ENCODE results near the gene SFRP5.

Gene SFRP5

DNA sequence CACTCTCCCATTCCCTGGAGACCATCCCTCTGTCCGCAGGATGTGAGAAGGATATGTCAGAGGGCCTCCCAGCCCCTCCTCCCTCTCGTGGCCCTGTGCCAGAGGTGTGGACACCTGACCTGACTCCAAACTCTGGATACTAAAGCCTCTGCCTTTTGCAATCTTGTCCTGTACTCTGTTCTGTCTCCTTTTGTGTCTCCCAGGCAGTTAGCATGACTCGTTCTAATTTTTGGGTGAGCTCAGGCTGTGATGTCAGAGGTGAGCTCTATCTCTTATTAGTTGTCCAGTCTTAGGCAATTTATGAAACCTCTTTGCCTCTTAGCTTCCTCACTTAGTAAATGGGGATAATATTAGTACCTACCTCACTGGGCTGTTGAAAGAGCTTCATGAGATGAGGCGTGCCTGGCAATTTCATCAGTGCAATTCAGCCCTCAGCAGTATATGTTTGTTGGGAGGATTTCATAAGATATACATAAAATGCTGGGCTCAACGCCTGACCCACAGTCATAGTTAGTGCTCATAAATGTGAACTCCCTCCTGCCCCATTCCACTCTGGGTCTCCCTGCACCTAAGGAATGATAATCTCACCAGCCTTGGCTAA, 47.4 kb downstream of the SFRP5 start:
- in situ Hi-C loops (cut with HindIII; ENCODE audit: low sequenced_read_pairs), result no loop called here
- TF ChIP-seq, protein P1, sequence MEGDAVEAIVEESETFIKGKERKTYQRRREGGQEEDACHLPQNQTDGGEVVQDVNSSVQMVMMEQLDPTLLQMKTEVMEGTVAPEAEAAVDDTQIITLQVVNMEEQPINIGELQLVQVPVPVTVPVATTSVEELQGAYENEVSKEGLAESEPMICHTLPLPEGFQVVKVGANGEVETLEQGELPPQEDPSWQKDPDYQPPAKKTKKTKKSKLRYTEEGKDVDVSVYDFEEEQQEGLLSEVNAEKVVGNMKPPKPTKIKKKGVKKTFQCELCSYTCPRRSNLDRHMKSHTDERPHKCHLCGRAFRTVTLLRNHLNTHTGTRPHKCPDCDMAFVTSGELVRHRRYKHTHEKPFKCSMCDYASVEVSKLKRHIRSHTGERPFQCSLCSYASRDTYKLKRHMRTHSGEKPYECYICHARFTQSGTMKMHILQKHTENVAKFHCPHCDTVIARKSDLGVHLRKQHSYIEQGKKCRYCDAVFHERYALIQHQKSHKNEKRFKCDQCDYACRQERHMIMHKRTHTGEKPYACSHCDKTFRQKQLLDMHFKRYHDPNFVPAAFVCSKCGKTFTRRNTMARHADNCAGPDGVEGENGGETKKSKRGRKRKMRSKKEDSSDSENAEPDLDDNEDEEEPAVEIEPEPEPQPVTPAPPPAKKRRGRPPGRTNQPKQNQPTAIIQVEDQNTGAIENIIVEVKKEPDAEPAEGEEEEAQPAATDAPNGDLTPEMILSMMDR (IDR thresholded peaks at IDR 0.05; ENCODE audit: low read depth, low read length), result no peak
- no peak overlapping the region for H3K4me3 ChIP-seq (ENCODE audit: low read depth, low read length)
- no peak for DNase-seq (ENCODE audit: low read depth, low spot score)

DNA sequence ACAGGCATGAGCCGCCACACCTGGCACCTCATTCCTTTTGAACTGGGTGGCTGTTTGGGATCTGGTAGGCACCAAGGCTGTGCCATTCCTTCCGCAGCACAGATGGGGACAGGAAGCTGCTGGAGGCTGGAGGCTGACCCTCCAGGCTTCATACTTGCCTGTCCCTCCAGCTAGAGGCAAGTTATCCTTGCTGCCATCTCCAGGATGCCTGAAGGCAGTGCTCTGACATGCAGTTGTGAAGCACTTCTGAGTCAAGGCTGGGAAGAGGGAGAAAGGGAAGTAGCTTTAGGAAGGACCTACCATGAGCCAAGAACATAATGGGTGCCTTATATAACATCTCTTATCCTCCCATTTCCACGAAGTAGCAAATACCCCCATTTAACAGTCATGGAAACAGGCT, 48.8 kb downstream of the SFRP5 start:
- no peak overlapping the region for H3K4me3 ChIP-seq (ENCODE audit: low read depth, low read length)
- TF ChIP-seq, protein P1 (IDR thresholded peaks at IDR 0.05; ENCODE audit: low read depth, low read length), result no peak
- in situ Hi-C loops (cut with HindIII; ENCODE audit: low sequenced_read_pairs), result no loop called here
- DNase-seq (ENCODE audit: low read depth, low spot score), result no peak

DNA sequence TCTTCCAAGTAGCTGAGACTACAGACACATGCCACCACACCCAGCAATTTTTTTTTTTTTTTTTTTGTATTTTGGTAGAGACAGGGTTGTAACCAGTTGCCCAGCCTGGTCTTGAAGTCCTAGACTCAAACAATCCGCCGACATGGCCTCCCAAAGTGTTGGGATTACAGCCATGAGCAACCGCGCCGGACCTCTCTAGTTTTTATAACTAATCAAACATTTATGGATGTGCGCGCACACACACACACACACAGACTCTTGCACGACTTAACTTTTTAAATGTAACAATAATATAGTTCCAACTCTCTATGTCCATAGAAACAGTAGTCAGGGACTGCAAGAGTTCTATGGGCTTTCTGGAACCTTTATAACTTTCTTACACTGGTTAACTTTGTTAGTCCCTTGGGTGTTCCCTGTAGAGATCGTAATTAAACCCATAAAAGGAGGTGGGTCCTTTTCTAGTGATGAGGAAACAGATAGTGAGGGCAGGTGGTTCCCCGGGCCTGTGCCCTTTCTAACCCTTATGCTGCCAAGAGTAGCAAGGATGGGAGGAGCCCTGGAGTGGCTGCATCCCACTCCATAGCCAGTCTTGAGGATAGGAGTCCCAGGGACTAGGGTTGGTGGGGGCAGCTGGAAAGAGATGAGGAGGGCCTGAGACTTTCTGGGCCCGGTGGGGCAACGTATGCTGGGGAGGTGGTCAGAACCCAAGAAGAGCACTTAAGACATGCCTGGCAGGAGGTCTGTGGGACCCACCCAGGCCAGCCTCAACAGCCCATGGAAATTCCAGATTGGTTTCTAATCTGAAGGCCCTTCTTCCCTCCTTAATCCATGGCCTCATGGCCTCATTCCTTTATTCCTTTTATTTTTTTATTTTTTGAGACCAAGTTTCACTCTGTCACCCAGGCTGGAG, 49.7 kb downstream of the SFRP5 start:
- no peak for DNase-seq (ENCODE audit: low read depth, low spot score)
- TF ChIP-seq, protein P1 (IDR thresholded peaks at IDR 0.05; ENCODE audit: low read depth, low read length), result no peak
- in situ Hi-C loops (cut with HindIII; ENCODE audit: low sequenced_read_pairs), result no loop called here
- no peak overlapping the region for H3K4me3 ChIP-seq (ENCODE audit: low read depth, low read length)

DNA sequence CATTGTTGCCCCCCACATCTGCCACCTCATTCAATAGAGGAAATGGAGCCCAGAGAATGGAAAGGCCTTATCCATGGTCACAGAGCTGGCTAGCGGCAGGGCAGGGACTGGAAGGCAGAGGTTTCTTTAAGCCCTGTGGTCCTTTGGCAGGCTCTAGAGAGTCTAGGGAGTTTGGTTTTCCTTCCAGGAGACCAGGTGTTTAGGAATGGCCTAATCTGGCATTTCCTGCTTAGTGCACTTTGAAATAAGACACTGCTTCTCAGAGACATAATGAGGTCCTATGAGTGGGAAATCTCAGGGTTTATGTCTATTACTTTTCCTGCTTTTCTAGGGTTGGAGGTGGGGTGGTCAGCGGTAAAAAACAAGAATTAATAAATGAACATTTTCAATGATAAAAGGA, 52.2 kb downstream of the SFRP5 start:
- H3K4me3 ChIP-seq (ENCODE audit: low read depth, low read length), result no peak overlapping the region
- in situ Hi-C loops (cut with HindIII; ENCODE audit: low sequenced_read_pairs), result no loop called here
- TF ChIP-seq, protein P1 (IDR thresholded peaks at IDR 0.05; ENCODE audit: low read depth, low read length), result no peak
- DNase-seq (ENCODE audit: low read depth, low spot score), result no peak

DNA sequence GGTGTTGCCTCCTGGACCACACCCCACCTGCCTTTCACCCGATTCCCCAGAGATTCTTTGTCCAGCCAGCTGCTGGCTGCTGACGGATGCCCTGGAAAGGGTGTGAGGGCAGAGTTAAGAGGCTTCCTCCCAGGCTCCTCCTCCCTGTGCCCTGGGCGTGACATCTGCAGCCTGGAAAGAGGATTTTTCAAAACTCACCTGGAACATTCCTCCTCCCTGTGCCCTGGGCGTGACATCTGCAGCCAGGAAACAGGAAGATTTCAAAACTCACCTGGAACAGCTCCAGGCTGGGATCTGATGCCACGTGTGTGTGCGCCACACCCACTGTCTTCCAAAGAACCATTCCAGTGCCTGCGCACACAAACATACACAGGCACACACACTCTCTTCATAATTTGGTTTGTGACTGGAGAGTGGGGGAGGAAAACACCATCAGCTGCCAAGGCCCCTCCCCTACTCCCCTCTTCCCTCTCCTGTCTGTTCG, 53.1 kb downstream of the SFRP5 start:
- in situ Hi-C loops (cut with HindIII; ENCODE audit: low sequenced_read_pairs), result no loop called here
- no peak overlapping the region for H3K4me3 ChIP-seq (ENCODE audit: low read depth, low read length)
- TF ChIP-seq, protein P1 (IDR thresholded peaks at IDR 0.05; ENCODE audit: low read depth, low read length), result no peak
- DNase-seq (ENCODE audit: low read depth, low spot score), result no peak

DNA sequence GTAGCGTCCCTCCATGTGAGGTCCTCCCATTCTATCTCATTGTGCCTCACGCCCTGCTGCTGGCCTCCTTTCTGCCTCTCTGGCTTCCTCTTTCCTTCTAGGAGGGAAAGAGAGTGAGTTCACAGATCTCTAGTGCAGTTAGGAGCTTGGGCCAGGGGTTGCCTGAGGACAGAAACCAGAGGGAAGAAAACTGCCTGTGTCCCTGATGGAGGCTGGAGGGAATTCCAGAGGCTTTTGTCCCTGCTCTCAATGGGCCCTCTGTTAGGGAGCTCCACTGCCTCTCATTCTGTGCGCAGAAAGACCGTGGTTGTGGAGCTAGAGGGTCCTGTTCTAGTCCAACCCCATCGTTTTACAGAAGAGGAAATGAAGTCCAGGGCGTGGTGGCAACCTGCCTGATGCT, 53.6 kb downstream of the SFRP5 start:
- DNase-seq (ENCODE audit: low read depth, low spot score), result no peak
- in situ Hi-C loops (cut with HindIII; ENCODE audit: low sequenced_read_pairs), result no loop called here
- no peak overlapping the region for H3K4me3 ChIP-seq (ENCODE audit: low read depth, low read length)
- TF ChIP-seq, protein P1 (IDR thresholded peaks at IDR 0.05; ENCODE audit: low read depth, low read length), result no peak
